H54 (cell line): ENCODE results near the gene ETHE1.
"Not testable (repeated sequence)": the region's sequence is repeated elsewhere in the genome, so short reads cannot be mapped to it uniquely, and the experiment has no call there.

ENCODE experiments used
- DNase-seq: peaks from one replicate; pipeline ENCODE4 v3.0.0; 2011; ENCODE audit warnings: low spot score, mixed read lengths; ENCODE audit not compliant: insufficient read length
- FAIRE-seq: peaks from 3 replicates; lab custom pipeline; 2011; peaks lifted over from hg19 to GRCh38; lab: Jason Lieb, UNC
- POLR2A ChIP-seq: IDR thresholded peaks from 2 replicates; pipeline ENCODE4 v1.6.1; 2011; ENCODE audit warnings: low read depth, mild to moderate bottlenecking, low read length

ETHE1 gene

GRCh38 chr19:43541920-43542650 lies 15.1 kb upstream of the ETHE1 start:
- no peak for FAIRE-seq
- no peak for DNase-seq
- no peak for TF ChIP-seq POLR2A

GRCh38 chr19:43540381-43540780 lies 13.4 kb upstream of the ETHE1 start:
- TF ChIP-seq POLR2A, result no peak
- FAIRE-seq (no peak), DNase-seq (no peak)

- FAIRE-seq (no peak), DNase-seq (no peak)
- no peak for TF ChIP-seq POLR2A
Observed at GRCh38 chr19:43538922-43539321, 11.9 kb upstream of the ETHE1 start.

GRCh38 chr19:43534816-43535761 lies 8.1 kb upstream of the ETHE1 start:
- DNase-seq (no peak), FAIRE-seq (no peak)
- TF ChIP-seq POLR2A, result no peak

GRCh38 chr19:43534305-43534815 lies 7.4 kb upstream of the ETHE1 start:
- no peak for FAIRE-seq
- no peak for TF ChIP-seq POLR2A
- DNase-seq, result no peak

- FAIRE-seq (peak; percentile 75), DNase-seq (peak; percentile 99)
- TF ChIP-seq POLR2A, result no peak
Observed at GRCh38 chr19:43533546-43534304, 6.7 kb upstream of the ETHE1 start.

GRCh38 chr19:43532962-43533545 lies 6.1 kb upstream of the ETHE1 start, which contains the start of gene ZNF575:
ZNF575 (plus strand) TSS chr19:43533188; CDS start chr19:43534423, 1,235 bp downstream.
- DNase-seq (peak; percentile 94), FAIRE-seq (no peak)
- TF ChIP-seq POLR2A, result peak; percentile 43

GRCh38 chr19:43532571-43532961 lies 5.6 kb upstream of the ETHE1 start:
- FAIRE-seq, result no peak
- TF ChIP-seq POLR2A, result no peak
- DNase-seq, result peak; percentile 64

GRCh38 chr19:43527860-43528622 lies 1.0 kb upstream of the ETHE1 start:
- FAIRE-seq (no peak), DNase-seq (no peak)
- TF ChIP-seq POLR2A, result no peak

- no peak for TF ChIP-seq POLR2A
- FAIRE-seq, result no peak
- no peak for DNase-seq
Observed at GRCh38 chr19:43525836-43526771, 897 bp downstream of the ETHE1 start.

- FAIRE-seq, result peak; percentile 64
- DNase-seq, result peak; percentile 83
- TF ChIP-seq POLR2A, result no peak
Observed at GRCh38 chr19:43524922-43525835, 1.8 kb downstream of the ETHE1 start.

- not testable (repeated sequence) for DNase-seq, FAIRE-seq
Observed at GRCh38 chr19:43523696-43524095, 3.3 kb downstream of the ETHE1 start.
